Activated naive CD8-positive, alpha-beta T cell (primary cell): ENCODE measurements around the gene ARHGEF37.

ENCODE experiments used
- H3K27ac Mint-ChIP-seq: one replicate; pipeline ENCODE4 v1.8.0; 2021; ENCODE audit warnings: mixed read lengths
- H3K27me3 Mint-ChIP-seq: one replicate; pipeline ENCODE4 v1.8.0; 2021; ENCODE audit warnings: mixed read lengths
- H3K36me3 Mint-ChIP-seq: one replicate; pipeline ENCODE4 v1.8.0; 2021; ENCODE audit warnings: mixed read lengths
- H3K4me1 Mint-ChIP-seq: one replicate; pipeline ENCODE4 v1.8.0; 2021; ENCODE audit warnings: low read depth, mixed read lengths
- H3K4me3 Mint-ChIP-seq: one replicate; pipeline ENCODE4 v1.8.0; 2021; ENCODE audit warnings: mild to moderate bottlenecking, mixed read lengths
- H3K9me3 Mint-ChIP-seq: one replicate; pipeline ENCODE4 v1.8.0; 2021; ENCODE audit warnings: low read depth, mixed read lengths

ARHGEF37 gene

DNA sequence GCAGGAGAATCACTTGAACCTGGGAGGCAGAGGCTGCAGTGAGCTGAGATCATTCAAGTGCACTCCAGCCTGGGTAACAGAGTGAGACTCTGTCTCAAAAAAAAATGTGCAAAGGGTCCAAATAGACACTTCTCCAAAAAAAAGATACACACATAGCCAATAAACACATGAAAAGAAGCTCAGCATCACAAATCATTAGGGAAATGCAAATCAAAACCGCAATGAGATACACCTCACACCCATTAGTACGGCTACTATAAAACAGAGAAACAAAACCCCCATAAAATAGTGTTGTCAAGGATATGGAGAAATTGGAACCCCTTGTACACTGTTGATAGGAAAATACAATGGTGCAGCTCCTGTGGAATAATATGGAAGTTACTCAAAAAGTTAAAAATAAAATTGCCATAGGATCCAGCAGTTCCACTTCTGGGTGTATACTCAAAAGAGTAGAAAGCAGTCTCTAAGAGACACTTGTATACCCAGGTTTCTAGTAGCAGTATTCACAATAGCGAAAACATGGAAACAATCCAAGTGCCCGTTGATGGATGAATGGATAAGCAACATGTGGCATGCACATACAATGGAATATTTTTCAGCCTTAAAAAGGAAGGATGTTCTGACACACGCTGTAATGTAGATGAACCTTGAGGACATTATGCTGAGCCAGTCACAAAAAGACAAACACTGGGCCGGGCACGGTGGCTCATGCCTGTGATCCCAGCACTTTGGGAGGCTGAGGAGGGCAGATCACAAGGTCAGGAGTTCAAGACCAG lies 91.6 kb downstream of the ARHGEF37 start:
- Mint-ChIP-seq H3K36me3 (peaks cover 3% of the 10 kb centered on the region), H3K4me1 (no peaks in the 10 kb centered on the region), H3K27me3 (peaks cover under 1% of the 10 kb centered on the region), H3K9me3 (peaks cover 3% of the 10 kb centered on the region), H3K4me3 (no peak overlapping the region), H3K27ac (no peak overlapping the region)

DNA sequence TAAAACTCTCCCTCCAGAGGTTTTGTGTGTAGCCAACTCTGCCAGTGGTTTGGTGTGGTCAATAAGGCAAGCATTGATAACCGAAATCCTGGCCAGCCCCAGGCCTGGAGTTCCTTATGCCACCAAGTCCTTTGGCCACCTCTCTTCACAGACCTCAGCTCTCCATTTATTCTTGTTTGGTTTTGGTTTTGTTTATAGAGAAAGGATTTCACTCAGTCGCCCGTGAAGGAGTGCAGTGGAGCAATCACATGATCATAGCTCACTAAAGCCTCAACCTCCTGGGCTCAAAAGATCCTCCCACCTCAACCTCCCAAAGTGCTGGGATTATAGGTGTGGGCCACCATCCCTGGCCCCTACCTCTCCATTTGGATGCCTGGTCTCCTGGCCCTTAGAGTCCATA lies 93.4 kb downstream of the ARHGEF37 start:
- no peaks in the 10 kb centered on the region for H3K4me1 Mint-ChIP-seq
- no peaks in the 10 kb centered on the region for H3K36me3 Mint-ChIP-seq
- peaks cover 2% of the 10 kb centered on the region for H3K27me3 Mint-ChIP-seq
- no peak overlapping the region for H3K4me3 Mint-ChIP-seq
- no peaks in the 10 kb centered on the region for H3K9me3 Mint-ChIP-seq
- H3K27ac Mint-ChIP-seq, result no peak overlapping the region

DNA sequence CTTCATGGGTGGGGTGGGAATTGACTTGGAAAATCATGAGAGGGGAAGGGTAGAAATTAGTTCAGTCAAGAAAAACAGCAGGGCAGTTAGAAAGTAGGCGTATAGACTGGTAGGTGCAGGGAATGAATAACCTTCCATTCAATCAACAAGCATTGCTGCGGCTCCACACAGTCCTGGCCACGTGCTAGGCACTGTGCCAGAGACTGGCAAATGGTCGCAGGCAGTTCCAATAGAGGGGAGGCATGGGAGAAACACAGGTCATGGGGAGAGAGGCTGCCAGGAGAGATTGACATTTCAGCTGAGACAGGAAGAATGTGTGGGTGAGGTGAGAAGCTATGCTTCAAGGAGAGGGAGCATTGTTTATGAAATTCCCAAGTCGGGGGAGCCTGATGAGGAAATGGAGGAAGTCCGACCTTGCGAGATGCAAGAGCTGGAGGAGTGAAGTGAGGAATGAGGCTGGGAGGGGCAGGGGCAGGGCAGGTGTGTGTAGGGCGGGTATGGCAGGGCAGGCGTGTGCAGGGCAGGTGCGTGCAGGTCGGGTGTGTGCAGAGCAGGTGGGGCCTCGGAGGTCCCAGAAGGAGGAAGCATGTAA lies 94.4 kb downstream of the ARHGEF37 start:
- no peaks in the 10 kb centered on the region for H3K4me1 Mint-ChIP-seq
- H3K36me3 Mint-ChIP-seq, result no peaks in the 10 kb centered on the region
- H3K9me3 Mint-ChIP-seq, result no peaks in the 10 kb centered on the region
- no peak overlapping the region for H3K27ac Mint-ChIP-seq
- no peak overlapping the region for H3K4me3 Mint-ChIP-seq
- peaks cover 4% of the 10 kb centered on the region for H3K27me3 Mint-ChIP-seq

DNA sequence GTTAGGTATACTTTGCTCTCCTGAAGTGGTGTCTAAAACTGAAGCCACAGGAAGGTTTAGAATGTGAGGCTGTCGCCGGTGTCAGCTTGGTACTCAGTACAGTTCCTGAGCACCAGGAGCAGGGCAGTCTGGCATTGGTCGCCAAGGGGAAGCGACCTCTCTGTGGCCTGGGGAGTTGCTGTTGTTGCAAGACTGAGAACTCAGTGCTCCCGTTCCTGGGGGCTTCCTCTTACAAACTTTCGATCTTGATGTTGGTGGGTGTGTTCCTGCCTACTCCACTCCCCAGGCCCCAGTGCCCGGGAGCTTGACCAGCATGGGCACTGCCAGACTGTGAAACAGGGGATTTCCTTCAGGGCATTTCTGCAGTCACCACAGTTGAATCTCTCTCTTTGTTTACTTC lies 96.4 kb downstream of the ARHGEF37 start:
- no peaks in the 10 kb centered on the region for H3K36me3 Mint-ChIP-seq
- H3K27ac Mint-ChIP-seq, result no peak overlapping the region
- no peaks in the 10 kb centered on the region for H3K4me1 Mint-ChIP-seq
- peaks cover 7% of the 10 kb centered on the region for H3K27me3 Mint-ChIP-seq
- H3K4me3 Mint-ChIP-seq, result no peak overlapping the region
- no peaks in the 10 kb centered on the region for H3K9me3 Mint-ChIP-seq

DNA sequence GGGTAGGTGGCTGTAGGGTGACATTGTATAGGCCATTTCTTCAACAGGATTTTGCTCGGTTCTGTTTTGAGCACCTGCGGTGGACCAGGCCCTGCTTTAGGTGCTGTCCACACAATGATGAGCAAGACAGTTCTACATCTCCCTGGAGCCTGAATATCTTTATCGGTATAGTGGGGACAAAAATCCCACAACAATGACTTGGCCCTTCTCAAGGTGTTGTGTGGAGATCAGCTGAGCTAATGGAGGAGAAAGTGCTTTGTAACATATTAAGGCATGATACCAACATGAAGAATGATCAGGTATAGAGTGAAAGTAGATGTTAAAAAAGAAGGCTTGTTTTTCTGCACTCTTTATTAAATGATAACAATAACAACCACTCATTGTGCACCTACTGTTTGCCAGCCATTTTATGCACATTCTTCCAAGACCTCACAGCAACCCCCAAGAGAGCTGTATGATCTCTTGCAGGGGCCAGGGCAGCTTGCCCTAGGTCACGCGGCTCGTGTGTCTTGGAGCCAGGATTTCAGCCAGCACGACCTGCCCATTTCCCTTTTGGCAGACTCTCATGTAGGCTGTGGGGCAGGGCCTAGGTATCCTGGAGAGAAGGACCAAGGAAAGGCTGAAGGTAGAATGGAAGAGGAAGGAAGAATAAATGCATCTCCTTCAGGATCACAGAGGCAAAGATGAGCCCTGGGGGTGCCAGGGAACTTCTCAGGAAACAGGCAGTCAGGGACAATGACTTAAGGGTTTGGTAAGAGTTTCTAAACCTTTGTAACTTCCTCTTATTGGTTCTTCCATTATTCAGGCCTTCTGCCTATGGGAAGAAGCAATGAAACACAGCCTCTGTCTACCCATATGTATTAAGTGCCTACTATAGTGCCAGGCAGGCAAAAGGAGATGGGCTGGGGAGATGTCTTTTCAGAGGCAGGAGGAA lies 98.8 kb downstream of the ARHGEF37 start:
- no peak overlapping the region for H3K27ac Mint-ChIP-seq
- no peaks in the 10 kb centered on the region for H3K36me3 Mint-ChIP-seq
- H3K27me3 Mint-ChIP-seq, result peaks cover 12% of the 10 kb centered on the region
- no peak overlapping the region for H3K4me3 Mint-ChIP-seq
- no peaks in the 10 kb centered on the region for H3K4me1 Mint-ChIP-seq
- H3K9me3 Mint-ChIP-seq, result no peaks in the 10 kb centered on the region

DNA sequence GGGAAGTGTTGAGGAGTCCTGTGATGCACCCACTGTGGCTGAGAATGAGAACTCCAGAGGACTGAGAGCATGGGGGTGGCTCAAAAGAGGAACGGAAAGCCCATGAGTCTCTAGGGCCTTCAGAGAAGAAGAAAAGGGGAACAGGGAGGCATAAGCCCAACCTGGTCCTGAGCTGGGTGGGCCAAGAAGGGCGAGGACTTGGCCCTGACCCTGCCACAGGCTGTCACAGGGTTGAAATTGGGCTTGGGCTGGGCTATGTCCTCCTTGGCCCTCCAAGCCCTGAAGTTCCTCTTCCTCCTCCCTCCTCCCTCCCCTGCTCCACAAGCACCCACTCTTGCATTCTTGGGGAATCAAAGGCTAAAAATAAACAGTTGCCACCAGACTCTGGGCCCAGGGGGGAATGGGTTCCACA lies 99.5 kb downstream of the ARHGEF37 start:
- Mint-ChIP-seq H3K4me3 (no peak overlapping the region), H3K9me3 (no peaks in the 10 kb centered on the region), H3K27me3 (peaks cover 12% of the 10 kb centered on the region), H3K36me3 (no peaks in the 10 kb centered on the region), H3K27ac (no peak overlapping the region), H3K4me1 (no peaks in the 10 kb centered on the region)

DNA sequence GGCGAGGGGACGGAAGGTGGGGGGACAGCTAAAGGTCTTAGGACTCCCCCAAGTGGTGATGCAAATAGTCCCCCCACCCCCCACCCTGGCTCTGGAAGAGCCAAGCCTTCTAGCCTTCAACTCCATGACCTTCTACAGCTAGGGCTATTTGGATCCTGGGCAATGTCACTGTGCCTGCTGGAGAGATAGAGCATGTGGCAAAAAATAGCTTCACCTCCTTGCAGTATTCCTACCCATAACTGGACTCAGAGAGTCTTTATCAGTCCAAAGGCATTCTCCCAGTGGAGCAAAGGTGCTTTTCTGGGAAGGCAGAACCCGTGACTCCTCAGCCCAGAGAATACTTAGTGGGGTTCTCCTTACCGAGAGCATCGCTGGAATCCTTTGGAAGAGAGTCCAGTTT lies 100.0 kb downstream of the ARHGEF37 start:
- H3K36me3 Mint-ChIP-seq, result no peaks in the 10 kb centered on the region
- no peak overlapping the region for H3K4me3 Mint-ChIP-seq
- H3K4me1 Mint-ChIP-seq, result no peaks in the 10 kb centered on the region
- H3K27me3 Mint-ChIP-seq, result peaks cover 12% of the 10 kb centered on the region
- no peaks in the 10 kb centered on the region for H3K9me3 Mint-ChIP-seq
- no peak overlapping the region for H3K27ac Mint-ChIP-seq

DNA sequence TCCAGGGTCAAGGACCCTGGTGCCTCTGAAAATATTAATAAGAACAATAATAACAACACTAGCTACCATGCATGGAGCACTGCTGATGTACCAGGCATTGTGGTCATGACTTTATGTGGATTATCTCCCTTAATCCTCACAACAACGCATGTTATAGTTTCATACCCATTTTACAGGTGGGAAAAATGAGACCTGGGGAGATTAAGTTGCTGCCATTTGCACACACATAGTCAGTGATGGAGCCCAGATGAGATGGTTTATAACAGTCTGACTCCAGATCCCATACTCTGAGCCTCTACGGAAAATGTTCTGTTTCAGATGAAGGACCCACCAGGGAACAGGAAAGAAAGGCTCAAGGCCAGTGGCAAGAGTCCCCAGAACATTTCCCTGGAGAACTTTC lies 100.6 kb downstream of the ARHGEF37 start:
- H3K36me3 Mint-ChIP-seq, result no peaks in the 10 kb centered on the region
- H3K9me3 Mint-ChIP-seq, result no peaks in the 10 kb centered on the region
- no peaks in the 10 kb centered on the region for H3K4me1 Mint-ChIP-seq
- no peak overlapping the region for H3K4me3 Mint-ChIP-seq
- peaks cover 12% of the 10 kb centered on the region for H3K27me3 Mint-ChIP-seq
- H3K27ac Mint-ChIP-seq, result no peak overlapping the region

DNA sequence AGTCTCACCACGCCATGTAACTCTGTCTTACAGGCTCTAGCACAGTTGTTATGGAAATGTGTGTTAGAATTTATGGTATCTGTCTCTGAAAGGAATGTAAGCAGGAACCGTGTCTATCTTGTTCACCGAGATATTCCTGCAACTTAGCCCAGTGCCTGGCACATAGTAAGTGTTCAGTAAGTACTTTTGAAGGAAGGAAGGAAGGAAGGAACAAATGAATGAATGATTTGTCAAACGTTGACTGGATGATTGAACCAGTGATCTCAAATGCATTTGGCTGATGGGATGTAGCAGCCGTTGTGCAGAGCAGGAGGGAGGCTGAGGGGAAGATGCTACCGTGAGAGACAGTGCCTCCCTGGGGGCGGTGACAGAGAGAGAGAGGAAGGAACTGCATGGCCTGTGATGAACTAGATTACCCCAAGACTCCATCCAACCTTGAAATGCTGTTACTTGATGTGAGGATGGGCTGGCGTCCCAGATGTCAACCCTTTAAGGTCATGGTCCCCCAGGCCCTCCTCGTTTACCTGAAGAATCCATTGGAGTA lies 101.3 kb downstream of the ARHGEF37 start:
- no peak overlapping the region for H3K27ac Mint-ChIP-seq
- no peaks in the 10 kb centered on the region for H3K36me3 Mint-ChIP-seq
- H3K27me3 Mint-ChIP-seq, result peaks cover 13% of the 10 kb centered on the region
- no peaks in the 10 kb centered on the region for H3K9me3 Mint-ChIP-seq
- no peaks in the 10 kb centered on the region for H3K4me1 Mint-ChIP-seq
- H3K4me3 Mint-ChIP-seq, result no peak overlapping the region

DNA sequence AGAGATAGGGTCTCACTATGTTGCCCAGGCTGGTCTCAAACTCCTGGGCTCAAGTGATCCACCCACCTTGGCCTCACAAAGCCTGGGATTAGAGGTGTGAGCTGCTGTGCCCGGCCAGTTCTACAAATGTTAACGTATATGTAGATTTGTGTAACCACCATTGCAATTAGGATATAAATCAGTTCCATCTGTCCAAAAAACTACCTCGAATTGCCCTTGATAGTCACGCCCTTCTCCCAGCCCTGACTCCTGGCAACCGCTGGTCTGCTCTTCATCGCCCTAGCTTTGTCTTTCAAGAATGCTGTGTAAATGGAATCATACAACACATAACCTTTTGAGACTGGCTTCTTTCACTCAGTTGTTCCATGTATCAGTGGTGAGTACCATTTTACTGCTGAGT lies 102.7 kb downstream of the ARHGEF37 start:
- no peak overlapping the region for H3K27ac Mint-ChIP-seq
- no peaks in the 10 kb centered on the region for H3K36me3 Mint-ChIP-seq
- H3K27me3 Mint-ChIP-seq, result peaks cover 18% of the 10 kb centered on the region
- H3K9me3 Mint-ChIP-seq, result no peaks in the 10 kb centered on the region
- no peaks in the 10 kb centered on the region for H3K4me1 Mint-ChIP-seq
- H3K4me3 Mint-ChIP-seq, result no peak overlapping the region

DNA sequence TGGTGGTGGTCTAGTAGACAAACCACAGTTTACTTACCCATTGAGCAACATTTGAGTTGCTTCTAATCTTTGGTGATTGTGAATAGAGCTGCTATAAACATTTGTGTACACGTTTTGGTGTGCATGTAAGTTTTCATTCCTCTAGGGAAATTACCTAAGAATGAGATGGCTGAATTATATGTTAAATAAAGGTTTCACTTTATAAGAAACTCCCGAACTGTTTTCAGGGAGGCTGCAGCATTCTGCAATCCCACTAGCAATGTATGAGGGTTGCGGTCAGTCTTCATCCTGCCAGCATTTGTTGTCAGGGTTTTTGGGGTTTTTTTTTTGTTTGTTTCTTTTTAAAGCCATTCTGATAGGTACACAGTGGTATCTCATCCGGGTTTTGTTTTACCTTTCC lies 103.1 kb downstream of the ARHGEF37 start:
- Mint-ChIP-seq H3K9me3 (no peaks in the 10 kb centered on the region), H3K27me3 (peaks cover 22% of the 10 kb centered on the region)

More for the DNA sequence above, 103.1 kb downstream of the ARHGEF37 start:
- no peaks in the 10 kb centered on the region for H3K4me1 Mint-ChIP-seq
- H3K27ac Mint-ChIP-seq, result no peak overlapping the region
- H3K36me3 Mint-ChIP-seq, result no peaks in the 10 kb centered on the region
- no peak overlapping the region for H3K4me3 Mint-ChIP-seq
